Raji (cell line): Measurements from ENCODE around the gene ESRRA.
A peak's percentile ranks its signal among the peaks of the same experiment; 100 is the strongest.

Experiments
- POLR2A ChIP-seq: IDR thresholded peaks from 2 replicates; pipeline ENCODE4 v1.6.1; 2011; ENCODE audit warnings: low read depth, low read length, control low read depth; ENCODE audit not compliant: insufficient read depth

The ESRRA gene

GRCh38 chr11:64324692-64325469 lies 19.6 kb downstream of the ESRRA start:
- TF ChIP-seq POLR2A: no peak

DNA sequence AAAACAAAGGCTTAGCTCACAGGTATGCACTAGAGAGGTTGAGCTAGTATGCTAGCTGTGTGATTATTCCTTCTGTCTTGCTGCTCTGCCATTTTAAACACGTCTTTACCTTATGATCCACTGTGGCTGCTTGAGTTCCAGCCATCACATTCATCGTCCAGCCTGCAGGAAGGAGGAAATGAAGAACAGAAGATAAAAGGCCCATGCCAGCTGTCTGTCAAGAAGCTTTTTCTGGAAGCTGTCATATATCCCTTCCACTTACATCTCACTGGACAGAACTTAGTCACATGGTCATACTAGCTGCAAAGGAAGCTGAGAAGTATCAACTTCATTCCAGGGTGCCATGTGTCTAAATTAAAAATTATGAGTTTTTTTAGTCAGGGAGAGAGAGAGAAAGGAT lies 22.1 kb downstream of the ESRRA start:
- no peak for TF ChIP-seq POLR2A

GRCh38 chr11:64327993-64328392 lies 22.7 kb downstream of the ESRRA start:
- TF ChIP-seq POLR2A: no peak

GRCh38 chr11:64330888-64331287 lies 25.6 kb downstream of the ESRRA start:
- TF ChIP-seq POLR2A: no peak

GRCh38 chr11:64331569-64332371 lies 26.4 kb downstream of the ESRRA start:
- 0 out of 2 replicates have a peak, but pooled peaks have one; percentile 23 for TF ChIP-seq POLR2A

DNA sequence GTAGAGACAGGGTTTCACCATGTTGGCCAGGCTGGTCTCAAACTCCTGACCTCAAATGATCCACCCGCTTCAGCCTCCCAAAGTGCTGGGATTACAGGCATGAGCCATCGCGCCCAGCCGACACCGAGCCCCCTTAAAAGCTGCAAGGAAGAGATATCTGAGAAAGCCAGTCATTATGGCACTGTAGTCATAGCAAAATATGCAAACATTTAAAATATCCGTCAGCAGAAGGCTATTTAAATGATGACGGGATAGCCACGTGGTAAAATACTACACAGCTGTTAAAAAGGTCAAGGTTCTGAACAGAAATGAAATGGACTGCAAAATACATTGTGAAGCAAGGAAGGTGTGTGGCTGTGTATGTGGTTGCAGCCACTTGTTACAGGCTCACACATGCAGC lies 28.2 kb downstream of the ESRRA start:
- no peak for TF ChIP-seq POLR2A

DNA sequence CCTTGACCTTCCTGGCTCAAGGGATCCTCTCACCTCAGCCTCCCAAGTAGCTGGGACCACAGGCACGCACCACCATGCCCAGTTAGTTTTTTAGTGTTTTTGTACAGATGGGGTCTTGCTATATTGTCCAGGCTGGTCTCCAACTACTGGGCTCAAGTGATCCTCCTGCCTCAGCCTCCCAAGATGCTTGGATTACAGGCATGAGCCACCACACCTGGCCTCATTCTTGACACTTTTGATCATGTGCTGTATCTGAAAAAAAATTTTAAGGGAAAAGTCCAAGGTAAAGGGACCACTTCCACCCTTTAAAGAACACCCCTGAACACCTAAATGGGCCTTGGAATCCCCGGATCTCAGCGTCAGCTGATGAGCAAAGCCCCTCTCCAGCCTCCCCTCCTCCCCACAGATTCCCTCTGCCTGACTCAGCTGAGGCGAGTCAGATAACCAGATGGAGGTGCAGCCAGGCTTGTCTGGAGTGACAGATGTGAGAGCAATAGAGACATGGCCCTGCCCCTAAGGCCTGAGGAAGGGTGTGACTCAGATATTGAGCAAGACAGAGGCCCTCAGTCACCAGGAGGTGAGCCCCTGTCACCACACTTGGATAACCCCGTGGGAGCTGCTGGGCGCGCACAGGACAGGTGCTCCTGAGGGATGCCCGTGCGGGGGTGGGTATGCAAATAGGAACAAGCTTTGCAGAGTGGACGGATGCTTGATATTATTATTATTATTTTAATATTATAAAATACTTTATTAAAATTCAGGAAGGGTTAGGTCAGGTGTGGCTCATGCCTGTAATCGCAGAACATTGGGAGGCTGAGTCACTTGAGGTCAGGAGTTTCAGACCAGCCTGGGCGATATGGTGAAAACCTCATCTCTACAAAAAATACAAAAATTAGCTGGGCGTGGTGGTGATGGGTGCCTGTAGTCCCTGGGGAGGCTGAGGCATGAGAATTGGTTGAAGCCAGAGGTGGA lies 29.7 kb downstream of the ESRRA start:
- TF ChIP-seq POLR2A: peak; percentile 54

DNA sequence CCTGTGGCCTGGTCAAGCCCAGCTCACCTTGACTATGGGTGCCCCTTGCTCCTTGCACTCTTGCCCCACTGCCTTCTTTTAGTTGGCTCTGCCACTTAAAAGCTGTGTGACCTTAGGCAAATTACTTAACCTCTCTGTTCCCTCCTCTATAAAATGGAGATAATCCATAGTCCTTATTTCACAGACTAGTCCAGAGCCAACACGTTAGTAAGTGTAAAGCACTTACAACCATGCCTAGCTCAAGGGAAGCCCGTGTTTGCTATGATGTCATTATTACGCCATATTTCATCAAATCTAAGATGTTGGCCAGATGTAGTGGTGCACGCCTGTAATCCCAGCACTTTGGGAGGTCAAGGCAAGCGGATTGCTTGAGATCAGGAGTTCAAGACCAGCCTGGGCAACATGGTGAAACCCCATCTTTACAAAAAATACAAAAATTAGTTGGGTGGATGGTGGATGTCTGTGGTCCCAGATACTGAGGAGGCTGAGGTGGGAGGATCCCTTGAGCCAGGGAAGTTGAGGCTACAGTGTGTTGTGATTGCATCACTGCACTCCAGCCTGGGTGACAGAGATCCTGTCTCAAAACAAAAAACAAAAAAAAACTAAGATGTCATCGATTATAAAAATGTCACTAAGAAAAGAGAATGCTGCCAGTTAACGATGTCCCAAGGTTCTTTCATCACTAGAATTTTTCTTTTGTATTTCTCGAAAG lies 32.4 kb downstream of the ESRRA start:
- TF ChIP-seq POLR2A: no peak

GRCh38 chr11:64338716-64339115 lies 33.4 kb downstream of the ESRRA start:
- TF ChIP-seq POLR2A: no peak

- no peak for TF ChIP-seq POLR2A
Observed at GRCh38 chr11:64339286-64339685, 34.0 kb downstream of the ESRRA start.

GRCh38 chr11:64339754-64340408 lies 34.6 kb downstream of the ESRRA start, which contains the start of gene CCDC88B:
TSS of gene CCDC88B (plus strand) at chr11:64340204. CDS start at chr11:64340267, 63 bp downstream.
- TF ChIP-seq POLR2A: peak; percentile 79

- TF ChIP-seq POLR2A: peak; percentile 69
Observed at GRCh38 chr11:64340671-64341335, 35.5 kb downstream of the ESRRA start.

GRCh38 chr11:64341429-64341828 lies 36.1 kb downstream of the ESRRA start:
- TF ChIP-seq POLR2A: no peak
